ENCODE results near the gene ECM1. TPM values are rescaled to one million over a fixed set of nuclear protein-coding genes. Genes with fewer than 3 reads are reported as not detected.

Gene ECM1
- total RNA-seq, 1 experiment from 2014 or later: 61.2 TPM

GRCh38 chr1:150554086-150554452, 46.2 kb downstream of the ECM1 start:
- H3K9me3 ChIP-seq (ENCODE audit: low read depth, low read length, poor library complexity, severe bottlenecking): no peaks in the 10 kb centered on the region
- no peak overlapping the region for H3K4me3 ChIP-seq (ENCODE audit: low read depth, low read length, poor library complexity, severe bottlenecking)
- intact Hi-C loops (cut with micrococcal nuclease; ENCODE audit: unreplicated experiment): no loop called here
- no peak overlapping the region for H3K27ac ChIP-seq (ENCODE audit: low read depth, low read length, poor library complexity, severe bottlenecking)
- no peak for DNase-seq (ENCODE audit: low spot score)
- BruUV-seq (replicated peaks): no TSS peak
- H3K27me3 ChIP-seq (replicated peaks; ENCODE audit: insufficient read depth, low read depth, low read length, poor library complexity): no peaks in the 10 kb centered on the region
- CTCF ChIA-PET: no interaction called here
- H3K36me3 ChIP-seq (ENCODE audit: insufficient read depth, low read length, poor library complexity, severe bottlenecking): no peaks in the 10 kb centered on the region
- POLR2A ChIA-PET (ENCODE audit: low non-redundant PET): interaction anchor here (0.6 kb wide), 1 partner anchor 25 kb away, joined by 3 read pairs; the partner anchor contains the start of gene MCL1
- H3K4me1 ChIP-seq (ENCODE audit: insufficient read depth, low read length, poor library complexity, severe bottlenecking): peaks cover 10% of the 10 kb centered on the region
- TF ChIP-seq CTCF (conservative IDR thresholded peaks at IDR 0.05; ENCODE audit: low read depth, low read length) (no peak), EZH2 (IDR thresholded peaks at IDR 0.05; ENCODE audit: borderline replicate concordance, low read depth, low read length, poor library complexity, severe bottlenecking) (no peak)

- Histone ChIP-seq H3K9me3 (ENCODE audit: low read depth, low read length, poor library complexity, severe bottlenecking) (no peaks in the 10 kb centered on the region), H3K27me3 (replicated peaks; ENCODE audit: insufficient read depth, low read depth, low read length, poor library complexity) (no peaks in the 10 kb centered on the region), H3K4me1 (ENCODE audit: insufficient read depth, low read length, poor library complexity, severe bottlenecking) (peaks cover 10% of the 10 kb centered on the region), H3K36me3 (ENCODE audit: insufficient read depth, low read length, poor library complexity, severe bottlenecking) (no peaks in the 10 kb centered on the region), H3K27ac (ENCODE audit: low read depth, low read length, poor library complexity, severe bottlenecking) (no peak overlapping the region), H3K4me3 (ENCODE audit: low read depth, low read length, poor library complexity, severe bottlenecking) (no peak overlapping the region)
- CTCF ChIA-PET: no interaction called here
- no peak for DNase-seq (ENCODE audit: low spot score)
- no TSS peak for BruUV-seq (replicated peaks)
- intact Hi-C loops (cut with micrococcal nuclease; ENCODE audit: unreplicated experiment): no loop called here
- TF ChIP-seq EZH2 (IDR thresholded peaks at IDR 0.05; ENCODE audit: borderline replicate concordance, low read depth, low read length, poor library complexity, severe bottlenecking) (no peak), CTCF (conservative IDR thresholded peaks at IDR 0.05; ENCODE audit: low read depth, low read length) (no peak)
- POLR2A ChIA-PET (ENCODE audit: low non-redundant PET): no interaction called here
Measured at GRCh38 chr1:150555198-150555970, 47.5 kb downstream of the ECM1 start.

GRCh38 chr1:150555971-150556865, 48.3 kb downstream of the ECM1 start:
- H3K4me3 ChIP-seq (ENCODE audit: low read depth, low read length, poor library complexity, severe bottlenecking): no peak overlapping the region
- DNase-seq (ENCODE audit: low spot score): no peak
- H3K4me1 ChIP-seq (ENCODE audit: insufficient read depth, low read length, poor library complexity, severe bottlenecking): peaks cover 10% of the 10 kb centered on the region
- TF ChIP-seq EZH2 (IDR thresholded peaks at IDR 0.05; ENCODE audit: borderline replicate concordance, low read depth, low read length, poor library complexity, severe bottlenecking): no peak
- no peak for TF ChIP-seq CTCF (conservative IDR thresholded peaks at IDR 0.05; ENCODE audit: low read depth, low read length)
- H3K27me3 ChIP-seq (replicated peaks; ENCODE audit: insufficient read depth, low read depth, low read length, poor library complexity): no peaks in the 10 kb centered on the region
- intact Hi-C loops (cut with micrococcal nuclease; ENCODE audit: unreplicated experiment): no loop called here
- POLR2A ChIA-PET (ENCODE audit: low non-redundant PET): no interaction called here
- H3K36me3 ChIP-seq (ENCODE audit: insufficient read depth, low read length, poor library complexity, severe bottlenecking): no peaks in the 10 kb centered on the region
- CTCF ChIA-PET: no interaction called here
- no TSS peak for BruUV-seq (replicated peaks)
- no peak overlapping the region for H3K27ac ChIP-seq (ENCODE audit: low read depth, low read length, poor library complexity, severe bottlenecking)
- no peaks in the 10 kb centered on the region for H3K9me3 ChIP-seq (ENCODE audit: low read depth, low read length, poor library complexity, severe bottlenecking)

Data from A673 (cell line).